ENCODE results near the gene MYO3B.
A peak's percentile ranks its signal among the peaks of the same experiment; 100 is the strongest.

MYO3B gene

GRCh38 chr2:170310876-170311502 is 133.0 kb downstream of the MYO3B start:
- no peak for DNase-seq

- peak; percentile 42 for DNase-seq
Observed at GRCh38 chr2:170313347-170313991, 135.5 kb downstream of the MYO3B start.

GRCh38 chr2:170313992-170314348 is 136.0 kb downstream of the MYO3B start:
- no peak for DNase-seq

GRCh38 chr2:170314744-170315447 is 136.9 kb downstream of the MYO3B start:
- no peak for DNase-seq

GRCh38 chr2:170320948-170321347 is 143.0 kb downstream of the MYO3B start:
- DNase-seq = no peak

GRCh38 chr2:170321526-170321925 is 143.6 kb downstream of the MYO3B start:
- no peak for DNase-seq

GRCh38 chr2:170322140-170322766 is 144.3 kb downstream of the MYO3B start:
- no peak for DNase-seq

GRCh38 chr2:170323743-170324142 is 145.8 kb downstream of the MYO3B start:
- no peak for DNase-seq

GRCh38 chr2:170324640-170325046 is 146.7 kb downstream of the MYO3B start:
- DNase-seq = peak; percentile 18

- DNase-seq = no peak
Observed at GRCh38 chr2:170330881-170331280, 152.9 kb downstream of the MYO3B start.

- no peak for DNase-seq
Observed at GRCh38 chr2:170332676-170333402, 154.9 kb downstream of the MYO3B start.

GRCh38 chr2:170335351-170335750 is 157.4 kb downstream of the MYO3B start:
- DNase-seq = no peak

GRCh38 chr2:170336408-170336807 is 158.5 kb downstream of the MYO3B start:
- no peak for DNase-seq

- no peak for DNase-seq
Observed at GRCh38 chr2:170336916-170337315, 159.0 kb downstream of the MYO3B start.

- DNase-seq = no peak
Observed at GRCh38 chr2:170339322-170339721, 161.4 kb downstream of the MYO3B start.

GRCh38 chr2:170339750-170340692 is 162.1 kb downstream of the MYO3B start:
- no peak for DNase-seq

GRCh38 chr2:170340693-170341068 is 162.7 kb downstream of the MYO3B start:
- DNase-seq = no peak

- peak; percentile 21 for DNase-seq
Observed at GRCh38 chr2:170341684-170342623, 164.0 kb downstream of the MYO3B start.

GRCh38 chr2:170344663-170345346 is 166.9 kb downstream of the MYO3B start:
- no peak for DNase-seq

GRCh38 chr2:170345607-170346006 is 167.7 kb downstream of the MYO3B start:
- no peak for DNase-seq
